Karpas-422 (cell line): Measurements from ENCODE around the gene NOSTRIN. TPM values are rescaled to one million over a fixed set of nuclear protein-coding genes. Genes with fewer than 3 reads are reported as not detected.
A peak's percentile ranks its signal among the peaks of the same experiment; 100 is the strongest.

Experiments
- DNase-seq: peaks from one replicate; pipeline ENCODE4 v3.0.0-alpha.2; 2015
- H2AFZ ChIP-seq: fragments of 200-600 bp; sonication (generic); 2 replicates; pipeline ENCODE4 v1.6.1; 2014; ENCODE audit warnings: antibody characterized with exemption, low read length, mixed read lengths
- H3K27ac ChIP-seq: fragments of 200-600 bp; sonication (generic); 2 replicates; pipeline ENCODE4 v1.5.1; 2014; ENCODE audit warnings: mild to moderate bottlenecking, low read length, moderate library complexity
- H3K27me3 ChIP-seq: fragments of 200-600 bp; sonication (generic); 2 replicates; pipeline ENCODE4 v1.6.1; 2014; ENCODE audit warnings: low read length, mixed read lengths
- H3K36me3 ChIP-seq: fragments of 200-600 bp; sonication (generic); 2 replicates; pipeline ENCODE4 v1.6.1; 2014; ENCODE audit warnings: low read length, mixed read lengths; ENCODE audit not compliant: insufficient read depth
- H3K4me1 ChIP-seq: fragments of 200-600 bp; sonication (generic); 2 replicates; pipeline ENCODE4 v1.6.1; 2014; ENCODE audit warnings: mild to moderate bottlenecking, low read length, mixed read lengths
- H3K4me2 ChIP-seq: fragments of 200-600 bp; sonication (generic); 2 replicates; pipeline ENCODE4 v1.6.1; 2014; ENCODE audit warnings: low read length, low read depth, mild to moderate bottlenecking; ENCODE audit not compliant: poor library complexity, severe bottlenecking
- H3K4me3 ChIP-seq: fragments of 200-600 bp; sonication (generic); 2 replicates; pipeline ENCODE4 v1.5.1; 2014; ENCODE audit warnings: mild to moderate bottlenecking, antibody characterized with exemption, low read length, mixed read lengths
- H3K79me2 ChIP-seq: fragments of 200-600 bp; sonication (generic); 2 replicates; pipeline ENCODE4 v1.6.1; 2014; ENCODE audit warnings: mild to moderate bottlenecking, low read length, mixed read lengths
- H3K9ac ChIP-seq: fragments of 200-600 bp; sonication (generic); 2 replicates; pipeline ENCODE4 v1.6.0; 2014; ENCODE audit warnings: low read length
- H3K9me2 ChIP-seq: fragments of 200-600 bp; sonication (generic), shearing (Covaris generic); replicated peaks from 2 replicates; pipeline ENCODE4 v1.6.0; 2014; ENCODE audit warnings: mild to moderate bottlenecking, low read length, moderate library complexity; ENCODE audit not compliant: insufficient read depth
- H3K9me3 ChIP-seq: fragments of 300-700, 200-600 bp; sonication (generic); 2 replicates; pipeline ENCODE4 v1.6.1; 2014; ENCODE audit warnings: low read length, mixed read lengths
- H4K20me1 ChIP-seq: fragments of 200-600 bp; sonication (generic); 2 replicates; pipeline ENCODE4 v1.6.1; 2014; ENCODE audit warnings: mild to moderate bottlenecking, antibody characterized with exemption, low read length, low read depth; ENCODE audit not compliant: insufficient read depth
- total RNA-seq: library from RNA; depleted of rRNA; stranded (reverse); fragments of >200 nt; shearing (Covaris generic); gene quantifications from 2 replicates; pipeline ENCODE4 v1.2.3, GENCODE V29; 2014; ENCODE audit warnings: low replicate concordance

NOSTRIN gene
- total RNA-seq, 1 experiment from 2014 or later: not detected

- Histone ChIP-seq H2AFZ (peak overlapping the region; percentile 89), H4K20me1 (no peaks in the 10 kb centered on the region), H3K36me3 (peaks cover 8% of the 10 kb centered on the region; the same call in 1 of the 2 replicates), H3K4me3 (peak overlapping the region; percentile 91), H3K27me3 (no peaks in the 10 kb centered on the region), H3K4me1 (peaks cover 12% of the 10 kb centered on the region), H3K9me3 (no peaks in the 10 kb centered on the region), H3K9me2 (no peaks in the 10 kb centered on the region; the same call in 1 of the 2 replicates), H3K9ac (peak overlapping the region; percentile 80), H3K27ac (no peak overlapping the region), H3K79me2 (peaks cover 21% of the 10 kb centered on the region), H3K4me2 (peak overlapping the region; percentile 71)
- peak; percentile 46 for DNase-seq
Measured at GRCh38 chr2:168889635-168890005, 87.2 kb downstream of the NOSTRIN start.

- peaks cover 12% of the 10 kb centered on the region for H3K4me1 ChIP-seq
- no peaks in the 10 kb centered on the region; the same call in 1 of the 2 replicates for H3K9me2 ChIP-seq
- peaks cover 8% of the 10 kb centered on the region; the same call in 1 of the 2 replicates for H3K36me3 ChIP-seq
- peak within 1 kb of the TSS; percentile 89 for H2AFZ ChIP-seq
- no peaks in the 10 kb centered on the region for H3K27me3 ChIP-seq
- no peaks in the 10 kb centered on the region for H3K9me3 ChIP-seq
- DNase-seq: peak; percentile 98
- peak within 1 kb of the TSS; percentile 91 for H3K4me3 ChIP-seq
- peaks cover 21% of the 10 kb centered on the region for H3K79me2 ChIP-seq
- no peak within 1 kb of the TSS for H3K27ac ChIP-seq
- H4K20me1 ChIP-seq: no peaks in the 10 kb centered on the region
- peak within 1 kb of the TSS; percentile 71 for H3K4me2 ChIP-seq
- peak within 1 kb of the TSS; percentile 80 for H3K9ac ChIP-seq
Measured at GRCh38 chr2:168890006-168890782, 87.8 kb downstream of the NOSTRIN start, which contains the start of gene SPC25. TSS of gene SPC25 (minus strand) at chr2:168890430. CDS start at chr2:168889519, 911 bp downstream.

GRCh38 chr2:168892327-168892726 lies 89.9 kb downstream of the NOSTRIN start:
- peaks cover 7% of the 10 kb centered on the region; the same call in 1 of the 2 replicates for H3K36me3 ChIP-seq
- peaks cover 16% of the 10 kb centered on the region for H3K79me2 ChIP-seq
- no peak overlapping the region for H3K27ac ChIP-seq
- no peak overlapping the region for H3K4me3 ChIP-seq
- DNase-seq: no peak
- no peaks in the 10 kb centered on the region for H3K9me3 ChIP-seq
- H3K27me3 ChIP-seq: no peaks in the 10 kb centered on the region
- H3K9me2 ChIP-seq: no peaks in the 10 kb centered on the region; the same call in 1 of the 2 replicates
- H2AFZ ChIP-seq: no peak overlapping the region
- H3K9ac ChIP-seq: no peak overlapping the region
- H3K4me1 ChIP-seq: peaks cover 12% of the 10 kb centered on the region
- H3K4me2 ChIP-seq: no peak overlapping the region
- H4K20me1 ChIP-seq: no peaks in the 10 kb centered on the region

GRCh38 chr2:168894101-168894500 lies 91.7 kb downstream of the NOSTRIN start:
- Histone ChIP-seq H2AFZ (no peak overlapping the region), H3K9me3 (no peaks in the 10 kb centered on the region)

GRCh38 chr2:168894720-168895119 lies 92.3 kb downstream of the NOSTRIN start:
- H3K36me3 ChIP-seq: no peaks in the 10 kb centered on the region
- H3K4me1 ChIP-seq: peaks cover 10% of the 10 kb centered on the region
- no peak overlapping the region for H3K9ac ChIP-seq
- H3K9me2 ChIP-seq: no peaks in the 10 kb centered on the region; the same call in 1 of the 2 replicates
- H3K4me3 ChIP-seq: no peak overlapping the region
- no peaks in the 10 kb centered on the region for H3K27me3 ChIP-seq
- H4K20me1 ChIP-seq: no peaks in the 10 kb centered on the region
- H2AFZ ChIP-seq: no peak overlapping the region
- H3K27ac ChIP-seq: no peak overlapping the region
- H3K79me2 ChIP-seq: peaks cover 5% of the 10 kb centered on the region
- H3K4me2 ChIP-seq: no peak overlapping the region
- DNase-seq: no peak
- H3K9me3 ChIP-seq: no peaks in the 10 kb centered on the region

More at GRCh38 chr2:168894101-168894500, 91.7 kb downstream of the NOSTRIN start:
- Histone ChIP-seq H3K27me3 (no peaks in the 10 kb centered on the region), H3K9me2 (no peaks in the 10 kb centered on the region; the same call in 1 of the 2 replicates), H3K4me2 (no peak overlapping the region), H3K27ac (no peak overlapping the region), H4K20me1 (no peaks in the 10 kb centered on the region), H3K9ac (no peak overlapping the region), H3K36me3 (no peaks in the 10 kb centered on the region), H3K4me1 (peaks cover 11% of the 10 kb centered on the region), H3K79me2 (peaks cover 11% of the 10 kb centered on the region), H3K4me3 (no peak overlapping the region)
- DNase-seq: no peak

- Histone ChIP-seq H4K20me1 (no peaks in the 10 kb centered on the region), H2AFZ (no peak overlapping the region), H3K36me3 (no peaks in the 10 kb centered on the region), H3K27ac (no peak overlapping the region), H3K4me1 (peaks cover 8% of the 10 kb centered on the region), H3K9ac (no peak overlapping the region), H3K9me3 (no peaks in the 10 kb centered on the region), H3K9me2 (no peaks in the 10 kb centered on the region; the same call in 1 of the 2 replicates), H3K27me3 (no peaks in the 10 kb centered on the region), H3K4me3 (no peak overlapping the region), H3K79me2 (no peaks in the 10 kb centered on the region), H3K4me2 (no peak overlapping the region)
- no peak for DNase-seq
Measured at GRCh38 chr2:168895771-168896170, 93.3 kb downstream of the NOSTRIN start.

- no peaks in the 10 kb centered on the region for H3K9me3 ChIP-seq
- H4K20me1 ChIP-seq: no peaks in the 10 kb centered on the region
- no peaks in the 10 kb centered on the region for H3K27me3 ChIP-seq
- no peak overlapping the region for H3K4me3 ChIP-seq
- no peaks in the 10 kb centered on the region for H3K9me2 ChIP-seq
- H3K27ac ChIP-seq: no peak overlapping the region
- H2AFZ ChIP-seq: no peak overlapping the region
- peaks cover 6% of the 10 kb centered on the region; the same call in 1 of the 2 replicates for H3K4me1 ChIP-seq
- no peaks in the 10 kb centered on the region for H3K79me2 ChIP-seq
- no peak overlapping the region for H3K9ac ChIP-seq
- no peaks in the 10 kb centered on the region for H3K36me3 ChIP-seq
- H3K4me2 ChIP-seq: no peak overlapping the region
- DNase-seq: no peak
Measured at GRCh38 chr2:168896783-168897182, 94.3 kb downstream of the NOSTRIN start.

GRCh38 chr2:168897449-168897848 lies 95.0 kb downstream of the NOSTRIN start:
- Histone ChIP-seq H3K4me2 (no peak overlapping the region), H2AFZ (no peak overlapping the region), H3K27me3 (no peaks in the 10 kb centered on the region), H3K9me2 (no peaks in the 10 kb centered on the region), H3K79me2 (no peaks in the 10 kb centered on the region), H3K27ac (no peak overlapping the region), H3K4me3 (no peak overlapping the region), H3K36me3 (no peaks in the 10 kb centered on the region), H3K4me1 (peaks cover 6% of the 10 kb centered on the region; the same call in 1 of the 2 replicates), H3K9ac (no peak overlapping the region), H3K9me3 (no peaks in the 10 kb centered on the region), H4K20me1 (no peaks in the 10 kb centered on the region)
- no peak for DNase-seq
